NK-92 treated with Interleukin-12 subunit alpha and Interleukin-12 subunit beta, amount 100 ng/mL, for 24 hours (cell line): ENCODE measurements around the gene FAM13B.
"Not testable (repeated sequence)": the region's sequence is repeated elsewhere in the genome, so short reads cannot be mapped to it uniquely, and the experiment has no call there.

ENCODE experiments used
- DNase-seq: peaks from one replicate; lab custom pipeline; 2025; lab: John Stamatoyannopoulos, UW

FAM13B gene

DNA sequence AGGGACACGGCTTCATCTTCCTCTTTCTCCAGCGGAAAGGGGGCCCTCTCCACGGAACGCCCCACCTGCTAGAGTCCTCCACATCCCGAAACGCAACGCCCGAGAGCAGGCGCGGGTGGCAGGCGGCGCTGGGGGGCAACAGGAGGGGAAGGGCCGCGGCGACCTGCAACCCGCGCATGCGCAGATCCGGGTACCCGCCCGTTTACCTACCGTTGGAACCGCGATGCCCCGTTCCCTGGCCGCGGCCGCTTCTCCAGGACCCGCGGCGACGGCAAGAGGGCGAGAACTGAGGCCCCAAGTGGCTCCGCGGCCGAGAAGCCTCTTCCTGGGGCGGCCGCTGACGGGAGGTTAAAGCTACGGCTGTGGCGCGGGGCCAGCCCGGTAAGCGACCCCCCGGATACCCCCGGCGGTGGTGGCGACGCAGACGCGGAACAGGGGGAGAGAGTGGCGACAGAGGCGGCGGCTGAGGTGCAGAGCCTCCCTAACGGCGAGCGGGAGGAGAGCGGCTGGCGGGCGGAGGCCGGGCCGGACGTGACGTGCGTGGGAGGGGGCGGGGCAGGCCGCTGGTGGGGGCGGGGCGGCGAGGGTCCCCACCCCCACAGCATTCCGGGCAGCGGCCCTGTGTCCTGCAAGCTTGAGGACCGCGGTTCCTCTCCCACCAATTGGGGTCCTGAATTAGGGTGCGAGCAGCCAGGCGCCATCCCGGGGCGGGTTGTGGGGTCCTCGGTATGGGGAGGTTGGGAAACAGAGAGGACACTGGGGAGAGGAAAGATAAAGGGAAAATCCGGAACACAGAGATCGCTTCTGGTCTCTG lies at the start of gene FAM13B:
TSS of gene FAM13B (minus strand) at position 508 of the 814 bp plus-strand sequence. CDS start 13,968 bp downstream, outside the sequence.
- DNase-seq = peak; percentile 81

DNA sequence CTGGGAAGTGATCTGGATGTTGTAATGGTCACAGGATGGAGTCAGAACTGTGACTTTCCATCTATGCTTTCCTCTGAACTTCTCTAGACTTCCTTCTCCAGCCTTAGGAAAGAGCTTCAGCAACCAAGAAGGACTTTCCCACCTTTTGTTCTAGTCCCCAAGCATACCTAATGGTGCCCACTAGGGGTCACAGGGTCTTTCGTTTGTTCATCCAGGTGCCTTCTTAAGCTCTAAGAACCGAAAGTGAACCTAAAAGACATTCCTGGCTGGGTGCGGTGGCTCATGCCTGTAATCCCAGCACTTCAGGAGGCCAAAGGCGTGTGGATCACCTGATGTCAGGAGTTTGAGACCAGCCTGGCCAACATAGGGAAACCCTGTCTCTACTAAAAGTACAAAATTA lies 49.2 kb upstream of the FAM13B start:
- DNase-seq = no peak

DNA sequence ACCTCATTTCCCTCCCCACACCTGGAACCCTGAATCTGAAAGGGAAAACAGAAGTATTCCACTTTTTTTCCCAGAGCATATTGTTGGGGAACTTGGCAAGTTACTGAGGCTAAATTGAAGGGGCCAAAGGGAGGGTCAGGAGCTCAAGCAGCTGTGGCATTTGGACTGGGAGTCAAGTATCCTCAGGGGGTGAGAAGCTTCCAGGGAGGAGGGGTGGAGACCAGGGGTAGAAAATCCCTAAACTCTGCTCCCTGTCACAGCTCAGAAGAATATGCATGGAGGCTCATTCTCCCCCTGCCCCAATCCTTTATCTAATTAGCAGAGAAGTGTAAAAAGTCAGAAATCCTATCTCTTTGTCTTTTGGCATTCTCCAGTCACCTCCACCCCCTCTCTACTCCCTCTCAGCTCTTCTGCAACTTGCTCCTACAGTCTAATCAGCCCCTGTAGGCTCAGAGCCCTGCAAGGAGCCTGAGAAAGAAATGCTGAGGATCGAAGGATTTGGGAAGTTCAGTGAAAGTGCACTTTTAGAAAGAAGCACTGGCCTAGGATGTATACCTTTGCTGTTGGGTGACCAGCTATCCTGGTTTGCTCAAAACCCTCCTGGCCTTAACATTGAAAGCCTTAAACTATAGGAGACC lies 45.2 kb upstream of the FAM13B start:
- DNase-seq = no peak

DNA sequence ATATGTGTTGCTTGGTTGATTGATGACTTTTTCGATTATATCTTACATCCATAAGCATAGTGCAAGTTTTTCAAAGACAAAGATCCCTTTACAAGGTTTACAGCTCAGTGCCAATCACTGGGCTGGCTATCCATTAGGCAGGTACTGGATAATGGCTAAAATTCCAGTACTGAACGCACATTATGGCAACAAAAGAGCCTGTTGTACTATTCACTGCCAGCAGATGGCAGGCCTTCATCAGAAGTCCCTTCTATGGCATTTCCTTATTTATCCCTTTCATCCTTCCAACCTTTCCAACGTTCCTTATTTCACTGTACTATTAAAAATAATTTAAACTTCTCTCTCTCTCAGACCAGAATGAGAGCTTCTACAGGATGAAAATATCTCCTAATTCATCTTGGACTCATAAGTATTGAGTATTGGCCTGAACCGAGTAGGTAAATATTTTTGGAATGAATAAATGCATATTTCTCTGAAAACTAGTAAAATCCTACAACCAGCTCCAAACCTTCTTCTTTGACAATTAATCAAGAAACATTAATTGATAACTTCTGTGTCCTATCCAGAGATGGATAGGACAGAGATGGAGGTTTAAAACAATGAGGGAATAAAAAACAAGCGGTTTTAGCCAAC lies 44.3 kb upstream of the FAM13B start:
- no peak for DNase-seq

DNA sequence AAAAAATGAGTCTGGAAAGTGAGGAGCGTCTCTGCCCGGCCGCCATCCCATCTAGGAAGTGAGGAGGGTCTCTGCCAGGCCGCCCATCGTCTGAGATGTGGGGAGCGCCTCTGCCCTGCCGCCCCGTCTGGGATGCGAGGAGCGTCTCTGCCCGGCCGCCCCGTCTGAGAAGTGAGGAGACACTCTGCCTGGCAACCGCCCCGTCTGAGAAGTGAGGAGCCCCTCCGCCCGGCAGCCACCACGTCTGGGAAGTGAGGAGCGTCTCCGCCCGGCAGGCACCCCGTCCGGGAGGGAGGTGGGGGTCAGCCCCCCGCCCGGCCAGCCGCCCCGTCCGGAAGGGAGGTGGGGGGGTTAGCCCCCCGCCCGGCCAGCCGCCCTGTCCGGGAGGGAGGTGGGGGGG lies 37.1 kb upstream of the FAM13B start:
- DNase-seq = not testable (repeated sequence)

DNA sequence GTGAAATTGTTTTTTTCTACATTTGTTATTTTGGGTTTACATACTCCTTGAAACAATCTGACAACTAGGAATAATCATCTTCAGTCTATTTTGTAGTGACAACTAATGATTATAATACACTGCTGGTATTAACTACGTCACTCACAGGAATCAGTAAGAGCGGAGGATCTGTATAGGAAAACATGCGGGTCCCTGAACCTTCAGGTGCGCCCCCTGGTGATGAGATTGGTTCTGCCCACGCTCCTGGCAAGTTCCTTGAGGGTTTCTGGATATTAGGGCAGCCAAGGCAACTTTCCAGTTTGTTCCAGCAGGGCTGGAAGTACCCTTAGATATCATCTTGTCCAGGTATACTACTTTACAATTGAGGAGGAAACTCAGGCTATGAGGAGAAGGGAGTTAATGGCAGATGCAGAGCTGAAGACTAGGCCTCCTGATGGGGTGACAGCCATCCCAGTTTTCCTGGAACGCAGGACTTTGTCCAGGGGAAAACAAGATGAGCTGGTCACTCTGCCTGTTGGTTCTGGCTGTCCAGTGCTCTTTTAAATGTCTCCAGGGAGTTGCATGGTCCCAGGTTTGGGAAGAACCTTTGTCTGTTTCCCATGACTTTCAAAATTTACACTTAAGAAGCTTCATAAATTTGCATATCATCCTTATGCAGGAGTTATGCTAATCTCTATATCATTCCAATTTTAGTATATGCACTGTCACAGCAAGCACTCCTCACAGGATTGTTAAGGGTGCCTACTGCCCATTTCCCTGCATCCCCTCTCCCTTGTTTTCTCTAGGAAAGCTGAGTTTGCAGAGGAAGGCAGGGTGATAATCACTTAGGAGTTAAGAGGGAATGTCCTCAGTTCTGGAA lies 36.1 kb upstream of the FAM13B start:
- peak; percentile 27 for DNase-seq

DNA sequence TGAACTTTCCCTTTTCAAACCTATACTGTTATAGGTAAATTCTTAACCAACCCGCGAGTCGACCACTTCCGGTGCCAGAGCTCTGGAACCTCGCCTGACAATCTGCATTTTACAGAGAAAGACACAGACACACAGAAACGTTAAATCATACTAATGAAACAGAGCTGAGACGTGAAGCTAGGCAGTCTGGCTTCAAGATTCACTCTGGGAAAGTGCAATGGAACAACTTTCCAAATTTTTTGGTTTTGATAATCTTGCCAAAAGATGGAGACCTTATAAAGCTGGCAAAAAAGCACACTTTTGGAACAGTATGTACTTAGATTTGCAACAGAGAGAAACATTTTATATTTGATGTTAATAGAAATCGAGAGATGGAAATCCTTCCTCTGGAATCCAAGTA lies 35.1 kb upstream of the FAM13B start:
- no peak for DNase-seq

DNA sequence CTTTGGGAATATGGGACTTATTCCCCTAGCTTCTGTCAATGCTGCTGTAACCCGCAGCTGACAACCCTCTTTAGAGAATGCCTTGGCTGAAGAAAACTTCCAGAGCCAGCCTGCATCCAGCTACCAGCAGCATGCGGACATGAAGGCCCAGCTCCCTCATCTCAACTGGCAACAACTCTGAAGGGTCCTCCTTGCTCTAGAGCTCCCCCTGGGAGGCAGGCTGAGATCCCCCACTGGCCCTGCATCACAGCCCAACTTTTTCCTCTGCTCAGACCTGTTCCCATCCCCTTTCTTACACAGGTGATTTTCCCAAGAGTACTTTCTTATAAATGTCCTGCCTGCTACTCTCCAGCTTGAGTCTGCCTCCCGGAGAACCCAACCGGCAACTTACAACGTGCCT lies 32.2 kb upstream of the FAM13B start:
- DNase-seq = no peak

DNA sequence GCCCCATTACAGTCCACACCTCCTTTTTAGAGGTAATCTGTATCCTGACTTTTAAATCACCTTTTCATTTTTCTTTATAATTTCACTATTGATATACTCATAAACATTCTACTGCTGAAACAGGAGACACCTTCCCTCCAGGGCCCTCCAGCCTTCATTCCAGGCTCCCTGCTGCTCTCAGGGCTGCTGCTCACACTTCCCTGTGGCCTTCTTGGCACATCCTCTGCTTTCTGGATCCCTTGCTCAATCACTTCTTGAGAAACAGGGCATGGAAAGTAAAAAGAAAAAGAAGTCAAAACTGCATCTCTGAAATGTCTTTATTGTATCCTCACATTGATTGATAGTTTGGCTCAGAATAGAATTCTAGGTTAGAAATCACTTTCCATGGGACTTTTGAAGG lies 31.6 kb upstream of the FAM13B start:
- DNase-seq = no peak

DNA sequence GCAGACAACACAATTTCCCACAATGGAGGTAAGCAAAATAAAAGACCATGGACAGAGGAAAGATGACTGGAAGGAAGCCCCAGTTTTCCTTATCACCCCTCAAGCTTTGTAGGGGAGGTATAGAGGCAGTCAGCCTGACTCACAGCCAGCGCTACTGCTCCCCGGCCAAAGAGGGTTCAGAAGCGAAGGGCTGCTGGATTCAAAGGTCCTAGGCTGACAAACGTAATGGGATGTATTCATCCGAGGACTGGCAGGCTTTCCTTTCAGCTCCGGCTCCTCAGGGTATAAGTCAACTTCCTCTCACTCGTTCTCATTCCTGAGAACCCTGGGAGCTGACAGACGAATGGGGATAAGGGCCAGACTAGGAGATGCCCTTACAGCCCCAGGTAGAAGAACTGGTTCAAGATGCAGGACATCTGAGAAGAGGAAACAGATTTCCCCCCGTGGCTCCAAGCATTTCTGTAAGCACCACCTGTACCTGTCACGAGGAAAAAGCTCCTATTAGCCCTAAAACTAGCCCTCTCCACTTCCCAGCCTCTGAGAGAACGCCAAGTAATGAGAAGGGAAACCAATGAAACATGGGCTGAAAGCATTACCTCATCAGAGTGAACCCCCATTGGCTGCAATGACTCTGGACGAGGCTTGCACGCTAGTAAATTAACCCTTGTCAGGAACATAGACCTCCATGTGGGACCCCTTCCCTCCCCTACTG lies 22.1 kb upstream of the FAM13B start:
- no peak for DNase-seq

DNA sequence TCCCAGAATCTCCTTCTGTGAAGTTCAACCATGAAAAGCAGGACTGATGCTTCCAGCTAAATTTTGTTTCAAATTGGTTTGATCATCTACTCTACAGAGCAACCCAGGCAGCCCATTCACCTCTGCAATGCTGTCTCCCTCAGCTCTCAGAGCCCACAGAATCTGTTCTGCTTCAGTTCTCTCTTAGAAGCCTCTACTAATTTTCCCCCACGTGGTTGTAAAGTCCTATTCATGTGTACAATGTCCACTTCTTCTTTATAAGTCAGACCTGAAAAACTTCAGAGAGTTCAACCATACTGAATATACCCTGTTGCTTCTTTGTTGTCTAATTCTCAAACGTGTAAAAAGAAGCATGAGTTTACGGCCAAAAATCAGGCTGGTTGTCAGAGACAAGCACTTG lies 21.3 kb upstream of the FAM13B start:
- no peak for DNase-seq

DNA sequence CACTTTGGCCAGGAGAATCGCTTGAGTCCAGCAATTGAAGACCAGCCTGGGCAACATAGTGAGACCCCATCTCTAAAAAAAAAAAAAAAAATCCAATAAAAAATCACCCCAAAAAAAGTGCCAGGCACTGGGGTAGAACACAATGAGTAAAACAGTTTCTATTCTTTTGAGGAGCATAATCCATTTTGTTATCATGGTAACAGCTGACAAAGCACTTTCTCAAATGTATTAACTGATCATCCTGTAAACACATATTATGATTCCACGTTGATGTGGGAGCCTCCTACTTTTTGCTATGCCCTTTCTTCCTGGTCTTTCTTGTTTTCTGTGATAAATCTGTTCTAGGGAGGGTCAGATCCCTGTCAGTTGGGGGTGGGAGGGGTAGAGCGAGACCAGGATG lies 20.7 kb upstream of the FAM13B start:
- DNase-seq = no peak

DNA sequence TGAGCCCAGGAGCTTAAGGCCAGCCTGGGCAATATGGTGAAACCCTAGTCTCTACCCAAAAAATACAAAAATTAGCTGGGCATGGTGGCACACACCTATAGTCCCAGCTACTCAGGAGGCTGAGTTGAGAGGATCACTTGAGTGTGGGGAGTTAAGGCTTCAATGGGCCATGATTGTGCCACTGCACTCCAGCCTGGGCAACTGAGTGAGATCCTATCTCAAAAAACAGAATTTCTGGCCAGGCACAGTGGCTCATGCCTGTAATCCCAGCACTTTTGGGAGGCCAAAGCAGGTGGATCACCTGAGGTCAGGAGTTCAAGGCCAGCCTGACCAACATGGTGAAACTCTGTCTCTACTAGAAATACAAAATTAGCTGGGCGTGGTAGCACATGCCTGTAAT lies 19.8 kb upstream of the FAM13B start:
- DNase-seq = not testable (repeated sequence)

DNA sequence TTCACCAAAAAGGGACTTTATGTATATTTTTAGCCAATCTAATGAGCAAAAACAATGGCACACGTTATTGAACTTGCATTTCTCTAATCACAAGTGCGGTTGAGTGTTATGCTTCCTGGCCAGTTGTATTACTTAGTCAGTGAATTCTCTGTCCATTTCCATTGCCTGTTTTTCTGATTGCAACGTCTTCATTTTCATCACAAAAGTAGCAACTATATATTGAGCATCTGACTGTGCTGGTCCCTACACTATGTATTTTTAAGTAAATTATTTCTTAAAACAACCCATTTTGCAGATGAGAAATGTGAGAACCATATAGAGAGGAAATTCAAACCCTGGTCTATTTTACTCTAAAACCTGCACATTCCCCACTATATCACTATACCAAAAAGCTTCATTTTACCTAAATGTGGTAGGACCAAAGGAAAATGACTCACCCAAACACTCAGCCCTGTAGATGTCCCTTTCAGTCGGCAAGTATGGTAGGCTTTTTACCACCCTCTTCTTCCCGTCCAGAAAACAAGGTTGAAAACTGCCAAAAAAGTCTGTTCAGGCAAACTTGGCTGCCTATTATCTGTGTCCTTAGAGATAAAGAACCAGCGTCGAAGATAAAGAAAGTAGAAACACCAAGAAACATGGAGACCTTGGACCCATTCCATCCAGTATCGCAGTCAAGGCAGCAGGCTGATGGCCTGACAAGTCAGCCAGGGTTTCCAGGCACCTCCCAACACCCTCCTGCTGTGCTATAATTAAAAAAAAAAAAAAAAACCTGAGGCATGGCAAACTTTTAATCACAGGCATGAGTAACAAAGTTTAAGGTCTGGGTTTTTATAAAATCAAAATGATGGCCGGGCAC lies 18.8 kb upstream of the FAM13B start:
- DNase-seq = no peak

DNA sequence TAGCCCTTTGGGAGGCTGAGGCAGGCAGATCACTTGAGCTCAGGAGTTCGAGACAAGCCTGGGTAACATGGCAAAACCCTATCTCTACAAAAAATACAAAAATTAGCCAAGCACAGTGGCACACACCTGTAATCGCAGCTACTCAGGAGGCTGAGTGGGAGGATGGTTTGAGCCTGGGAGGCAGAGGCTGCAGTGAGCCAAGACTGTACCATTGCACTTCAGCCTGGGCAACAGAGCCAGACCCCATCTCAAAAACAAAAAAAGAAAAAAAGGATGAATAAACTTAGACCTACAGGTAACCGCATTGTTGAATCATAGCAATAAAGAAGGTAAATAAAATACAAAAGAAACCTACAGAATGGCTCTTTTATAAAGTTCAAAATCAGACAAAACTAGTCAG lies 12.4 kb upstream of the FAM13B start:
- DNase-seq = not testable (repeated sequence)

DNA sequence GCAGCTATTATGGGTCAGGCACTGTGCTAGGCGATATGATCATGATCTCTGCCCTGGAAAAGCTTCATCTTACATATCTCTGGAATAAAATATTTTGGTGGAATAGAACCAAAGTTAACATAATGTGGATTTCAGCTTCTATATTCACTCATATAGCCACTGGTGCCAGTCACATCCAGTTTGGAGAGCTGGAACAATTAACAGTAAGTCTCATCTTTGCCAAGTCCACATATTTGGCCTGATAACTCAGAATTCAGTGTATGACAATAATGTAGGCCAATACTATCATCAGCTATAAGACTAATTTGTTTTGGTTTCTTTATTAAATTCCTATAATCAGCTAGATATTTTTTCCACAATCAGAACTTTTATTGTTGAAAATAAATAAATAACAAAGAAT lies 5.9 kb upstream of the FAM13B start:
- DNase-seq = no peak

DNA sequence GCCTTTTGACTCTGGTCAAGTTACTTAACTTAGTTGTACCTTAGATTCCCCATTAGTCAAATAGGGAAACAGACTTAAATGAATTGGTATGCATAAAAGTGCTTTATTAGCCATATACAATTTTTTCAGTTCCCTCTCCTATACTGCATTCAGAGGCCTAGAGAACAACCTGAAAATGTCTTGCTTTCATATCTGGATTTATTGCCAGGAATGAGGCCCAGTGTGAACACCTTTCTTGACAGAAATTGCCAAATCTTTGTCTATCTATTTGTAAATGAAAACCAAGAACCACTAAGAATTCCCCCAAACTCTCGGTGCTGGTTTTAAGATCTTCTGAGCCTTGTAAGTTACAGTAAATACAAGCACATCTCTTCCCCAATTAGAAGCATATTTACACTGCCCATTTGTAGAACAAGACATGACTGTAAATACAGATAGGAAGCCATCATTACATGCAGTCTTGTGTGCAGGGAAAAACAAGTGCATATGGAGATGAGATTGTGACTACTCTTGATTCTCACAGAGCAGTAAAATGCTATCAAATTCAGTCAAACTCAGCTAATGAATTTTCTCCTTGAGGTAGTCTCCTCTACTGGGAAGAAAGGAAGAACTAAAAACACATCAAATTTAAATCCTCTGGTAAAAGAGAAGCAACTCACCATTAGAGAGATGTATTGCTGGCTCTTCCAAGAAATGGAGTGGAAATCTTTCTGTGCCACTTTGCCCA lies 5.2 kb upstream of the FAM13B start:
- no peak for DNase-seq

DNA sequence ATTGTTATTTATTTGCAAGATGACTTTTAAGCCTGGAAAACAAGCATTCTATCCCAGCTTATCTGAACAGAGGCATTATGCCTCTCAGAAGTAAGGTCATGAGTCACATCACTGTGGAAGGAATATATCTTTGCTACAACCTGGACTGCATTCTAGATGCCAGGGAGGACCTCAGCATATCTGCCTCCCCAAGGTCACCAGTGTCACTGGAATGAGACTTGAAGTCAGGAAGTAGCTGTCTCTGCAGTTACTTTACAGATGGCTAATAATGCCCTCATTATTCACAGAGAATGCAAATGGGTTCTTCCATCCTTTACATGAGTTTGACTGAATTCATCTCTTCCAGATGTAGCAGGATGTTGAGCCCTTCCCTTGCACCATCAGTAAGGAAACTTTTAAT lies 4.4 kb upstream of the FAM13B start:
- DNase-seq = no peak

DNA sequence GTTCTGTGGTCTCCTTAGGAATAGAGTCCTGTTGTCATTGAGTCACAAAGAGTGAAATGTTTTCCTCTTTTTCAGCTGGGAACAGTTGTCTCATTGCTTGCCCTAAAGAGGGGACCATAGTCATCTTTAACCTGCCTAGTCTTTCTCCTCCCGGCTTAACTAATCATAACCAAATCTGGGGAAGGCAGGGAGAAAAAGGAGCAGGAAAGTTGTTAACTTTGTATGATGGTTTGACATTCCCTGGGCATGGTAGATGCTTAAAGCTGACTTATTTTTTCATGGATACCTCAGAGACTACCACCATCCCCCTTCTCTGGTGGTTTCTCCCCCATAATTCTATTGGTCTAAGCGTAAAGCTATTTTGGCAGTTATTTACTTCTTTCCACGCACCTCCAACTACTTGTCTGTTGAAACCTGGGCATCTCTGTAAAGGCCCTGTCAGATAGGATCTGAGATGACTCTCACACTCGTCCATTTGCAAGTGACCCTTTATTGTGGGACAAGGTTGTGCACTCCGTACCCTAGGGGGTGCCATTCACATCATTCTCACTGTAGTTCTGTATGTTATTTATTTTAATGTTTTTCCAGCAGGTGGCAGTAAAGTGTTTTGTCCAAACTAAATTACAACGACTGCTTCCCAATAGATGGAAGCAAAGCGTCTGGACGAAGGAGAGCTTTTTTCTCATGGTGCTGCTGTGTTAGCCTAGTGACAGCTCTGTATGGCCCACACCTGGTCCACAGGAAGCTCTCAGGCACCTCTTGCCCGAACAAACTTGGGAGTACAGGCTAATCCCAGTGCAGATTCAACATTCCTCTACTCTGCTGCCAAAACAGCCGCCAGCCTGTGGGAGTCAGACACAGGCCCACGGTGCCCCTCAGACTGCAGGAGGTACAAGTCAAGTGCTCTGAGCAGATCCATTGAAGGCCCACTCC lies 3.0 kb upstream of the FAM13B start:
- DNase-seq = peak; percentile 24
